ENCODE data around the gene CHMP4A. TPM values are rescaled to one million over a fixed set of nuclear protein-coding genes. Genes with fewer than 3 reads are reported as not detected.
A peak's percentile ranks its signal among the peaks of the same experiment; 100 is the strongest.

The CHMP4A gene
- total and polyA plus RNA-seq, 2 donors (not counting 1 experiment from before 2014, with no cell fraction given): 91.2 to 103 TPM

GRCh38 chr14:24187539-24187915, 25.8 kb downstream of the CHMP4A start:
- intact Hi-C loops (cut with micrococcal nuclease): no loop called here
- POLR2A ChIA-PET: interaction anchor here (1.1 to 2.1 kb wide), 3 partner anchors 26 to 55 kb away, joined by 4 to 6 read pairs (median 6); partner anchors contain the start of genes IRF9 and TINF2
- peaks cover 49% of the 10 kb centered on the region for H3K79me2 ChIP-seq (ENCODE audit: control insufficient read depth, insufficient read depth, low read length)
- H3K27me3 Mint-ChIP-seq: no peaks in the 10 kb centered on the region
- CTCF ChIA-PET: interaction anchor here (1.0 to 3.7 kb wide), 7 partner anchors 26 to 254 kb away, joined by 3 to 21 read pairs (median 4); partner anchors contain the start of genes CHMP4A, CIDEB, IRF9 and TINF2
- peak overlapping the region in 2 of 5 experiments; percentile 69 to 77 for H3K4me3 ChIP-seq (ENCODE audit: control extremely low read depth in 1 of 5, extremely low read depth in 1 of 5, insufficient read depth in 1 of 5, low read depth in 2 of 5, low read length in 4 of 5)
- no peaks in the 10 kb centered on the region for H3K9me3 Mint-ChIP-seq (ENCODE audit: insufficient read depth)
- H3K27ac ChIP-seq (ENCODE audit: low read length in 2 of 2): peak overlapping the region in 1 of 2 donors; percentile 86
- no peak for ATAC-seq (ENCODE audit: low read depth)
- H3K4me1 Mint-ChIP-seq: peaks cover 30% of the 10 kb centered on the region
- H3K4me2 ChIP-seq (replicated peaks; ENCODE audit: low read depth, low read length, poor library complexity, severe bottlenecking): peak overlapping the region; percentile 96
- H3K27me3 ChIP-seq (replicated peaks in 1 of 4; ENCODE audit: control extremely low read depth in 1 of 4, control insufficient read depth in 3 of 4, insufficient read depth in 4 of 4, low read length in 3 of 4): no peaks in the 10 kb centered on the region
- H3K36me3 ChIP-seq (replicated peaks in 1 of 2; ENCODE audit: control extremely low read depth in 1 of 2, control insufficient read depth in 1 of 2, extremely low read depth in 1 of 2, insufficient read depth in 2 of 2, low read length in 1 of 2): peaks cover 3 to 47% of the 10 kb centered on the region in 2 experiments
- H3K4me1 ChIP-seq (ENCODE audit: control insufficient read depth in 2 of 2, insufficient read depth in 2 of 2, low read length in 2 of 2): peaks cover 14 to 17% of the 10 kb centered on the region in 2 donors
- DNase-seq: no peak
- no CpG with 5 or more reads among the region's 2 CpGs for WGBS (ENCODE audit: insufficient coverage)
- H3K27ac Mint-ChIP-seq: peak overlapping the region; percentile 87
- H3K9me3 ChIP-seq (ENCODE audit: control extremely low read depth in 1 of 3, control insufficient read depth in 2 of 3, insufficient read depth in 1 of 3, low read length in 2 of 3): no peaks in the 10 kb centered on the region
- no peaks in the 10 kb centered on the region for H4K20me1 ChIP-seq (ENCODE audit: control insufficient read depth, insufficient read depth, low read length, poor library complexity, severe bottlenecking)
- peak overlapping the region; percentile 93 for H3K4me3 Mint-ChIP-seq
- H2AFZ ChIP-seq (ENCODE audit: insufficient read depth, low read depth, low read length, poor library complexity, severe bottlenecking): no peak overlapping the region
- H3K9ac ChIP-seq (ENCODE audit: low read length): peak overlapping the region; percentile 70
- no peak for TF ChIP-seq CTCF (IDR thresholded peaks at IDR 0.05)
- no peak for TF ChIP-seq EZH2 (IDR thresholded peaks at IDR 0.05; ENCODE audit: borderline replicate concordance, insufficient read depth, low read depth, low read length, poor library complexity, severe bottlenecking)

GRCh38 chr14:24186831-24187538, 26.3 kb downstream of the CHMP4A start:
- Mint-ChIP-seq H3K9me3 (ENCODE audit: insufficient read depth) (no peaks in the 10 kb centered on the region), H3K27me3 (no peaks in the 10 kb centered on the region), H3K4me3 (peak overlapping the region; percentile 93), H3K27ac (peak overlapping the region; percentile 60), H3K4me1 (peaks cover 25% of the 10 kb centered on the region)
- no peak overlapping the region for H3K9ac ChIP-seq (ENCODE audit: low read length)
- DNase-seq (no peak), ATAC-seq (ENCODE audit: low read depth) (no peak)
- H3K27me3 ChIP-seq (replicated peaks in 1 of 4; ENCODE audit: control extremely low read depth in 1 of 4, control insufficient read depth in 3 of 4, insufficient read depth in 4 of 4, low read length in 3 of 4): no peaks in the 10 kb centered on the region
- no peak overlapping the region for H3K4me3 ChIP-seq (ENCODE audit: control extremely low read depth in 1 of 5, extremely low read depth in 1 of 5, insufficient read depth in 1 of 5, low read depth in 2 of 5, low read length in 4 of 5)
- TF ChIP-seq CTCF (IDR thresholded peaks at IDR 0.05) (no peak), EZH2 (IDR thresholded peaks at IDR 0.05; ENCODE audit: borderline replicate concordance, insufficient read depth, low read depth, low read length, poor library complexity, severe bottlenecking) (no peak)
- H3K4me1 ChIP-seq (ENCODE audit: control insufficient read depth in 2 of 2, insufficient read depth in 2 of 2, low read length in 2 of 2): peaks cover 14 to 17% of the 10 kb centered on the region in 2 donors
- H3K9me3 ChIP-seq (ENCODE audit: control extremely low read depth in 1 of 3, control insufficient read depth in 2 of 3, insufficient read depth in 1 of 3, low read length in 2 of 3): no peaks in the 10 kb centered on the region
- H3K4me2 ChIP-seq (replicated peaks; ENCODE audit: low read depth, low read length, poor library complexity, severe bottlenecking): peak overlapping the region; percentile 96
- WGBS (ENCODE audit: insufficient coverage): 95% methylated on average over 4 of the region's 10 CpGs
- intact Hi-C loops (cut with micrococcal nuclease): no loop called here
- peaks cover 44% of the 10 kb centered on the region for H3K79me2 ChIP-seq (ENCODE audit: control insufficient read depth, insufficient read depth, low read length)
- no peaks in the 10 kb centered on the region for H4K20me1 ChIP-seq (ENCODE audit: control insufficient read depth, insufficient read depth, low read length, poor library complexity, severe bottlenecking)
- POLR2A ChIA-PET: interaction anchor here (1.0 to 2.1 kb wide), 3 partner anchors 8 to 27 kb away, joined by 3 to 6 read pairs (median 4); partner anchors contain the start of genes IRF9 and TM9SF1
- no peak overlapping the region for H2AFZ ChIP-seq (ENCODE audit: insufficient read depth, low read depth, low read length, poor library complexity, severe bottlenecking)
- no peak overlapping the region for H3K27ac ChIP-seq (ENCODE audit: low read length in 2 of 2)
- CTCF ChIA-PET: interaction anchor here (1.0 to 3.7 kb wide), 8 partner anchors 13 to 255 kb away, joined by 3 to 21 read pairs (median 4); partner anchors contain the start of genes CHMP4A, CIDEB, IRF9 and TINF2
- H3K36me3 ChIP-seq (replicated peaks in 1 of 2; ENCODE audit: control extremely low read depth in 1 of 2, control insufficient read depth in 1 of 2, extremely low read depth in 1 of 2, insufficient read depth in 2 of 2, low read length in 1 of 2): peaks cover 4 to 52% of the 10 kb centered on the region in 2 experiments

Measured in B cell (primary cell).